ENCODE measurements around the gene FERMT2.

DNA sequence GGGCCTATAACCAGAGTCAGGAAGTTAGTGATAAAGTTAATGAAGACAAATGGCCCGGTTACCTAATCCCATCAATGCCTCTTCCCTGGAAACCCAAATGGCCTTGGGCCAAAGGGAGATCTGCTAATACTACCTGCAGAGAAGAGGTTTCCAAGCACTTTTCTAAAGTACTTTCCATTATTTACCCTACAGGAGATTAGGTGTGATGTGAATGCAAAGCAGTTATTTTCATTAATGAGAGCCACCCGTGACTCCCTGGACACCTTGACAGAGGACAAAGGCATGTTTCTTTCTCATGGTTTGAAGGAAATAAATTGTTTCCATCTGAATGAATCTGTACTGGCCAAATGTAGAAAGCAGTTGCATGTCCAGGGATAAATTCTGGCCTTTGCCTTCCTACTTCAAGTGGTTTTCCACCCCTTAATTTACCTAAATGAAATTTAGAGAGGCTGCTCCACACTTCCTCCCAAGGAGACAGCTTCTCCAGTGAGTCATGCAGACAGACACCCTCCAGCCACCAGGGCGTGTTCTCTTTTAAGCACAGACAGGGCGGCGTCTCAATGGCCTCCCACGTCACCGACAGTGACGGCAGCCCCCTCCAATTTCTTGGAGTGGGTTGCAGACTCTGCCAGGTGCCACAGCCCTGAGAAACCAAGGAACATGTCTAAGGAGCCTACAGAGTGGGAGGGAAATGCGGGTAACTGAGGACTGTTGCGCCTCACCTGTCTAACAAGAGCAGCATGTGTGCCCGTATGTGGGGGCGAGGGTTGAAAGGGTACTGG, 115.5 kb downstream of the FERMT2 start:
- no peak for TF ChIP-seq POLR2AphosphoS5 (IDR thresholded peaks at IDR 0.05; ENCODE audit: low read depth)
- TF ChIP-seq, protein P1, sequence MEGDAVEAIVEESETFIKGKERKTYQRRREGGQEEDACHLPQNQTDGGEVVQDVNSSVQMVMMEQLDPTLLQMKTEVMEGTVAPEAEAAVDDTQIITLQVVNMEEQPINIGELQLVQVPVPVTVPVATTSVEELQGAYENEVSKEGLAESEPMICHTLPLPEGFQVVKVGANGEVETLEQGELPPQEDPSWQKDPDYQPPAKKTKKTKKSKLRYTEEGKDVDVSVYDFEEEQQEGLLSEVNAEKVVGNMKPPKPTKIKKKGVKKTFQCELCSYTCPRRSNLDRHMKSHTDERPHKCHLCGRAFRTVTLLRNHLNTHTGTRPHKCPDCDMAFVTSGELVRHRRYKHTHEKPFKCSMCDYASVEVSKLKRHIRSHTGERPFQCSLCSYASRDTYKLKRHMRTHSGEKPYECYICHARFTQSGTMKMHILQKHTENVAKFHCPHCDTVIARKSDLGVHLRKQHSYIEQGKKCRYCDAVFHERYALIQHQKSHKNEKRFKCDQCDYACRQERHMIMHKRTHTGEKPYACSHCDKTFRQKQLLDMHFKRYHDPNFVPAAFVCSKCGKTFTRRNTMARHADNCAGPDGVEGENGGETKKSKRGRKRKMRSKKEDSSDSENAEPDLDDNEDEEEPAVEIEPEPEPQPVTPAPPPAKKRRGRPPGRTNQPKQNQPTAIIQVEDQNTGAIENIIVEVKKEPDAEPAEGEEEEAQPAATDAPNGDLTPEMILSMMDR (conservative IDR thresholded peaks at IDR 0.05; ENCODE audit: low read depth in 2 of 2) = no peak
- no peak for TF ChIP-seq EZH2 (IDR thresholded peaks at IDR 0.05; ENCODE audit: low read depth, unreplicated experiment)
- TF ChIP-seq, protein P2, sequence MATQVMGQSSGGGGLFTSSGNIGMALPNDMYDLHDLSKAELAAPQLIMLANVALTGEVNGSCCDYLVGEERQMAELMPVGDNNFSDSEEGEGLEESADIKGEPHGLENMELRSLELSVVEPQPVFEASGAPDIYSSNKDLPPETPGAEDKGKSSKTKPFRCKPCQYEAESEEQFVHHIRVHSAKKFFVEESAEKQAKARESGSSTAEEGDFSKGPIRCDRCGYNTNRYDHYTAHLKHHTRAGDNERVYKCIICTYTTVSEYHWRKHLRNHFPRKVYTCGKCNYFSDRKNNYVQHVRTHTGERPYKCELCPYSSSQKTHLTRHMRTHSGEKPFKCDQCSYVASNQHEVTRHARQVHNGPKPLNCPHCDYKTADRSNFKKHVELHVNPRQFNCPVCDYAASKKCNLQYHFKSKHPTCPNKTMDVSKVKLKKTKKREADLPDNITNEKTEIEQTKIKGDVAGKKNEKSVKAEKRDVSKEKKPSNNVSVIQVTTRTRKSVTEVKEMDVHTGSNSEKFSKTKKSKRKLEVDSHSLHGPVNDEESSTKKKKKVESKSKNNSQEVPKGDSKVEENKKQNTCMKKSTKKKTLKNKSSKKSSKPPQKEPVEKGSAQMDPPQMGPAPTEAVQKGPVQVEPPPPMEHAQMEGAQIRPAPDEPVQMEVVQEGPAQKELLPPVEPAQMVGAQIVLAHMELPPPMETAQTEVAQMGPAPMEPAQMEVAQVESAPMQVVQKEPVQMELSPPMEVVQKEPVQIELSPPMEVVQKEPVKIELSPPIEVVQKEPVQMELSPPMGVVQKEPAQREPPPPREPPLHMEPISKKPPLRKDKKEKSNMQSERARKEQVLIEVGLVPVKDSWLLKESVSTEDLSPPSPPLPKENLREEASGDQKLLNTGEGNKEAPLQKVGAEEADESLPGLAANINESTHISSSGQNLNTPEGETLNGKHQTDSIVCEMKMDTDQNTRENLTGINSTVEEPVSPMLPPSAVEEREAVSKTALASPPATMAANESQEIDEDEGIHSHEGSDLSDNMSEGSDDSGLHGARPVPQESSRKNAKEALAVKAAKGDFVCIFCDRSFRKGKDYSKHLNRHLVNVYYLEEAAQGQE (IDR thresholded peaks at IDR 0.05; ENCODE audit: unreplicated experiment) = no peak

Data from GM23338 (cell line).